Endothelial cell of umbilical vein (primary cell): ENCODE results near the gene GAK. TPM values are rescaled to one million over a fixed set of nuclear protein-coding genes. Genes with fewer than 3 reads are reported as not detected.

ENCODE experiments used
- BruUV-seq: library from RNA; stranded (reverse); fragments of 400-500 nt; replicated peaks from 2 replicates; lab custom pipeline; 2021; lab: Mats Ljungman, UMichigan
- CTCF ChIA-PET: fragments of 300-600, 350-600 bp; sonication (Branson Sonifier 250); formaldehyde crosslinking; loops from one replicate; lab custom pipeline; 2021; ENCODE audit warnings: antibody characterized with exemption, inconsistent platforms; lab: Charles Lee
- POLR2A ChIA-PET: fragments of 300-600, 350-600 bp; sonication (Branson Sonifier 250); formaldehyde crosslinking; loops from one replicate; lab custom pipeline; 2021; ENCODE audit warnings: antibody characterized with exemption, inconsistent platforms; lab: Charles Lee
- DNase-seq: peaks from one replicate; pipeline ENCODE4 v3.0.0-alpha.2; 2011; ENCODE audit warnings: low read depth, low spot score
- FAIRE-seq: peaks from 2 replicates; lab custom pipeline; 2011; peaks lifted over from hg19 to GRCh38; lab: Jason Lieb, UNC
- H2AFZ ChIP-seq: 2 replicates; pipeline ENCODE4 v1.6.0; 2012; ENCODE audit warnings: low read depth, low read length, control low read depth, inconsistent platforms
- H3K27ac ChIP-seq: 2 replicates; pipeline ENCODE4 v1.5.1; 2011; ENCODE audit warnings: low read depth, mild to moderate bottlenecking, control low read depth, low read length, moderate library complexity; ENCODE audit not compliant: insufficient read depth
- H3K27me3 ChIP-seq, 2 experiments: 2 replicates each; pipeline versions ENCODE4 v1.6.0 to v1.6.1; 2011; ENCODE audit warnings: low read length in 2 of 2, mixed read lengths in 1 of 2; ENCODE audit not compliant: control insufficient read depth in 2 of 2, insufficient read depth in 2 of 2
- H3K36me3 ChIP-seq, 2 experiments: 2 replicates in 1 of 2; 3 replicates in 1 of 2; pipeline ENCODE4 v1.5.1; 2011; ENCODE audit warnings: low read length in 2 of 2, mild to moderate bottlenecking in 1 of 2, moderate library complexity in 1 of 2; ENCODE audit not compliant: control insufficient read depth in 2 of 2, insufficient read depth in 2 of 2; ENCODE audit errors: extremely low read depth in 1 of 2
- H3K4me1 ChIP-seq: 3 replicates; pipeline ENCODE4 v1.5.1; 2011; ENCODE audit warnings: mild to moderate bottlenecking, low read length; ENCODE audit not compliant: control insufficient read depth, insufficient read depth; ENCODE audit errors: extremely low read depth
- H3K4me2 ChIP-seq: 2 replicates; pipeline ENCODE4 v1.6.1; 2011; ENCODE audit warnings: low read length, control low read depth, mixed read lengths; ENCODE audit not compliant: insufficient read depth
- H3K4me3 ChIP-seq, 3 experiments: fragments of 200-600 bp in 1 of 3; sonication (generic), shearing (Covaris generic) in 1 of 3; replicated peaks in 1 of 3; 2 replicates each; pipeline ENCODE4 v1.5.1; 2011 to 2016; ENCODE audit warnings: control low read depth in 3 of 3, low read length in 3 of 3, mild to moderate bottlenecking in 2 of 3, inconsistent platforms in 1 of 3, low read depth in 1 of 3, moderate library complexity in 1 of 3; ENCODE audit not compliant: insufficient read depth in 1 of 3
- H3K79me2 ChIP-seq: 2 replicates; pipeline ENCODE4 v1.6.0; 2012; ENCODE audit warnings: low read length, inconsistent platforms; ENCODE audit not compliant: control insufficient read depth, insufficient read depth
- H3K9ac ChIP-seq: replicated peaks from 2 replicates; pipeline ENCODE3; 2011; ENCODE audit warnings: low read length, control low read depth; ENCODE audit not compliant: insufficient read depth; ENCODE audit errors: extremely low read depth
- H3K9me1 ChIP-seq: replicated peaks from 3 replicates; pipeline ENCODE4 v1.6.0; 2011; ENCODE audit warnings: mild to moderate bottlenecking, low read length; ENCODE audit not compliant: control insufficient read depth, insufficient read depth; ENCODE audit errors: extremely low read depth
- H3K9me3 ChIP-seq: replicated peaks from 2 replicates; pipeline ENCODE4 v1.5.1; 2012; ENCODE audit warnings: low read length, inconsistent platforms; ENCODE audit not compliant: control insufficient read depth, insufficient read depth
- H4K20me1 ChIP-seq: replicated peaks from 2 replicates; pipeline ENCODE3; 2011; ENCODE audit warnings: mild to moderate bottlenecking, low read length; ENCODE audit not compliant: control insufficient read depth, insufficient read depth; ENCODE audit errors: extremely low read depth
- CTCF ChIP-seq, 2 donors: IDR thresholded peaks; 1 replicate in 1 of 2; 2 replicates in 1 of 2; pipeline ENCODE4 v1.5.1; 2011; ENCODE audit warnings: low read length in 2 of 2, mild to moderate bottlenecking in 2 of 2, moderate library complexity in 2 of 2, control low read depth in 1 of 2, inconsistent platforms in 1 of 2, low read depth in 1 of 2; ENCODE audit not compliant: insufficient read depth in 1 of 2; ENCODE audit errors: extremely low read depth in 1 of 2
- EZH2 ChIP-seq: IDR thresholded peaks from 2 replicates; pipeline ENCODE4 v1.6.1; 2012; ENCODE audit warnings: borderline replicate concordance, low read depth, mild to moderate bottlenecking, moderate library complexity, low read length, inconsistent platforms; ENCODE audit not compliant: severe bottlenecking
- FOS ChIP-seq: IDR thresholded peaks from 2 replicates; pipeline ENCODE4 v1.6.1; 2011; ENCODE audit warnings: mild to moderate bottlenecking, low read length, moderate library complexity, borderline replicate concordance; ENCODE audit not compliant: insufficient read depth
- GATA2 ChIP-seq: IDR thresholded peaks from 2 replicates; pipeline ENCODE4 v1.7.0; 2011; ENCODE audit warnings: low read depth, mild to moderate bottlenecking, moderate library complexity, mixed read lengths, low read length; ENCODE audit not compliant: insufficient read length, insufficient read depth
- JUN ChIP-seq: IDR thresholded peaks from 2 replicates; pipeline ENCODE4 v1.6.1; 2011; ENCODE audit warnings: borderline replicate concordance, low read depth; ENCODE audit not compliant: insufficient read length, insufficient read depth
- MAX ChIP-seq: IDR thresholded peaks from 2 replicates; pipeline ENCODE4 v1.6.1; 2011; ENCODE audit not compliant: insufficient read depth, insufficient read length
- MYC ChIP-seq: IDR thresholded peaks from one replicate; pipeline ENCODE4 v1.6.1; 2011; ENCODE audit warnings: mild to moderate bottlenecking, low read depth, low read length
- POLR2A ChIP-seq: IDR thresholded peaks from 2 replicates; pipeline ENCODE4 v1.6.1; 2012; ENCODE audit warnings: low read depth, mild to moderate bottlenecking, control low read depth, low read length
- POLR2AphosphoS5 ChIP-seq: IDR thresholded peaks from 2 replicates; pipeline ENCODE4 v1.6.1; 2012; ENCODE audit warnings: low read depth, mild to moderate bottlenecking, control low read depth, low read length, moderate library complexity; ENCODE audit not compliant: insufficient read depth
- dilution Hi-C: fragments of 300-500 bp; cut with MboI; formaldehyde crosslinking; loops from one replicate; pipeline ENCODE4 v1.15.0; 2019; ENCODE audit warnings: low sequenced_read_pairs; ENCODE audit not compliant: extremely low pct_ligation_motif_present
- intact Hi-C: fragments of 100-400 bp; cut with micrococcal nuclease; formaldehyde crosslinking; loops from one replicate; pipeline ENCODE4 v1.10.0; 2022
- polyA plus RNA-seq, 4 experiments: library from polyadenylated mRNA; depleted of rRNA in 3 of 4; stranded (reverse) in 3 of 4; unstranded in 1 of 4; fragments of >200 nt; gene quantifications; 2 replicates each; pipeline versions ENCODE4 v1.2.1 to v1.2.3, GENCODE V29; 2011 to 2012; ENCODE audit warnings: missing spikeins in 1 of 4
- total RNA-seq: library from RNA; stranded (reverse); gene quantifications from 2 replicates; pipeline ENCODE4 v1.2.3, GENCODE V29; 2021

The GAK gene
- total and polyA plus RNA-seq, 2 donors (not counting 3 experiments of a cell fraction or from before 2014, with no cell fraction given), result 49.6 to 109 TPM

- no peaks in the 10 kb centered on the region for H3K9me3 ChIP-seq
- no peak overlapping the region for H2AFZ ChIP-seq
- FAIRE-seq (no peak), DNase-seq (no peak)
- peaks cover 14 to 16% of the 10 kb centered on the region in 2 experiments for H3K27me3 ChIP-seq
- CTCF ChIA-PET, result interaction anchor here (1.4 kb wide), 1 partner anchor 9 kb away, joined by 6 read pairs; no protein-coding TSS in a partner anchor
- no peak overlapping the region for H3K27ac ChIP-seq
- BruUV-seq, result no TSS peak
- H3K4me2 ChIP-seq, result no peak overlapping the region
- H3K36me3 ChIP-seq, result no peaks in the 10 kb centered on the region
- TF ChIP-seq JUN, result no peak
- dilution Hi-C loops, result no loop called here
- POLR2A ChIA-PET, result no interaction called here
- no peak overlapping the region for H3K9ac ChIP-seq
- no peaks in the 10 kb centered on the region for H3K9me1 ChIP-seq
- intact Hi-C loops, result no loop called here
- H3K4me1 ChIP-seq, result no peaks in the 10 kb centered on the region
- no peaks in the 10 kb centered on the region for H3K79me2 ChIP-seq
- no peaks in the 10 kb centered on the region for H4K20me1 ChIP-seq
- no peak overlapping the region for H3K4me3 ChIP-seq
These were observed 112.5 kb downstream of the GAK start for GRCh38 chr4:819401-820229.

- Histone ChIP-seq H3K79me2 (no peaks in the 10 kb centered on the region), H4K20me1 (no peaks in the 10 kb centered on the region), H3K9me3 (no peaks in the 10 kb centered on the region), H3K36me3 (no peaks in the 10 kb centered on the region), H3K27me3 (peaks cover 4 to 9% of the 10 kb centered on the region in 2 experiments), H3K9ac (no peak overlapping the region), H2AFZ (no peak overlapping the region), H3K4me3 (no peak overlapping the region), H3K9me1 (no peaks in the 10 kb centered on the region), H3K4me2 (no peak overlapping the region), H3K4me1 (no peaks in the 10 kb centered on the region), H3K27ac (no peak overlapping the region)
- TF ChIP-seq FOS (no peak), CTCF (IDR thresholded peaks at IDR 0.05; ENCODE audit: extremely low read depth in 1 of 2, insufficient read depth in 1 of 2, low read depth in 1 of 2, low read length in 2 of 2) (no peak), MAX (no peak), GATA2 (no peak), EZH2 (no peak), MYC (no peak), POLR2A (no peak), POLR2AphosphoS5 (no peak), JUN (no peak)
- dilution Hi-C loops, result no loop called here
- BruUV-seq, result no TSS peak
- POLR2A ChIA-PET, result no interaction called here
- intact Hi-C loops, result no loop called here
- no peak for FAIRE-seq
- CTCF ChIA-PET, result no interaction called here
- no peak for DNase-seq
These were observed 113.8 kb downstream of the GAK start for GRCh38 chr4:818106-818921.
